ENCODE results near the gene MTHFD1L.
"Not testable (repeated sequence)": the region's sequence is repeated elsewhere in the genome, so short reads cannot be mapped to it uniquely, and the experiment has no call there.

The MTHFD1L gene

DNA sequence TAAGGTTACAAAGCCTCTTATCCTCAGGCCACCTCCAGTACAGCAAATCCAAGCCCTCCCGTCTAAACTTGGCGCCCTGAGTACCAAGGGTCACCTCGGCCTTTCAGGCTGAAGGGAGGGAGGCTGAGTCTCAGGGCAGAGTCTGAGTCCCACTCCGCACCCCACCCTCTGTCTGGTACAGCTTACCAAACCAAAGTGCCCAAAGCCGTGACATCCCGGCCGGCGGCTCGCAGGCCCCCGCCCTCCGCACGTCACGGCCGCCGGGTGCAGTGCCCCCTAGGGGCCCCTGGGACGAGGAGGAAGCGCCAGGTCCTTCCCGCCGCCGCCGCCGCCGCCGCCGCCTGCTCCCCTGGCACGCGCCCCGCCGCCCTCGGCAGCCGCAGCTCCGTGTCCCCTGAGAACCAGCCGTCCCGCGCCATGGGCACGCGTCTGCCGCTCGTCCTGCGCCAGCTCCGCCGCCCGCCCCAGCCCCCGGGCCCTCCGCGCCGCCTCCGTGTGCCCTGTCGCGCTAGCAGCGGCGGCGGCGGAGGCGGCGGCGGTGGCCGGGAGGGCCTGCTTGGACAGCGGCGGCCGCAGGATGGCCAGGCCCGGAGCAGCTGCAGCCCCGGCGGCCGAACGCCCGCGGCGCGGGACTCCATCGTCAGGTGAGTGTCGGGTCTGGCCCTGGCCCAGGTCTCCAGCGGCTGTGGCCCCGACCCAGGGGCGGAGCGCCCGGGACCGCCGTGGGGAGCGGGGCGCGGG lies at the start of gene MTHFD1L:
TSS of gene MTHFD1L (plus strand) at position 297 of the 741 bp plus-strand sequence. CDS start at position 418, 121 bp downstream.
- Histone ChIP-seq H3K36me3 (peaks cover 4% of the 10 kb centered on the region; the same call in 1 of the 2 replicates), H3K4me3 (ENCODE audit: low read depth, low read length) (peak within 1 kb of the TSS; percentile 92), H3K9me3 (ENCODE audit: severe bottlenecking) (no peaks in the 10 kb centered on the region), H3K27ac (peak within 1 kb of the TSS; percentile 91), H3K27me3 (ENCODE audit: insufficient read depth, low read depth, severe bottlenecking) (no peaks in the 10 kb centered on the region)
- DNase-seq: peak; percentile 85
- TF ChIP-seq, protein P1, sequence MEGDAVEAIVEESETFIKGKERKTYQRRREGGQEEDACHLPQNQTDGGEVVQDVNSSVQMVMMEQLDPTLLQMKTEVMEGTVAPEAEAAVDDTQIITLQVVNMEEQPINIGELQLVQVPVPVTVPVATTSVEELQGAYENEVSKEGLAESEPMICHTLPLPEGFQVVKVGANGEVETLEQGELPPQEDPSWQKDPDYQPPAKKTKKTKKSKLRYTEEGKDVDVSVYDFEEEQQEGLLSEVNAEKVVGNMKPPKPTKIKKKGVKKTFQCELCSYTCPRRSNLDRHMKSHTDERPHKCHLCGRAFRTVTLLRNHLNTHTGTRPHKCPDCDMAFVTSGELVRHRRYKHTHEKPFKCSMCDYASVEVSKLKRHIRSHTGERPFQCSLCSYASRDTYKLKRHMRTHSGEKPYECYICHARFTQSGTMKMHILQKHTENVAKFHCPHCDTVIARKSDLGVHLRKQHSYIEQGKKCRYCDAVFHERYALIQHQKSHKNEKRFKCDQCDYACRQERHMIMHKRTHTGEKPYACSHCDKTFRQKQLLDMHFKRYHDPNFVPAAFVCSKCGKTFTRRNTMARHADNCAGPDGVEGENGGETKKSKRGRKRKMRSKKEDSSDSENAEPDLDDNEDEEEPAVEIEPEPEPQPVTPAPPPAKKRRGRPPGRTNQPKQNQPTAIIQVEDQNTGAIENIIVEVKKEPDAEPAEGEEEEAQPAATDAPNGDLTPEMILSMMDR (IDR thresholded peaks at IDR 0.05; ENCODE audit: low read depth, low read length): peak; percentile 53

DNA sequence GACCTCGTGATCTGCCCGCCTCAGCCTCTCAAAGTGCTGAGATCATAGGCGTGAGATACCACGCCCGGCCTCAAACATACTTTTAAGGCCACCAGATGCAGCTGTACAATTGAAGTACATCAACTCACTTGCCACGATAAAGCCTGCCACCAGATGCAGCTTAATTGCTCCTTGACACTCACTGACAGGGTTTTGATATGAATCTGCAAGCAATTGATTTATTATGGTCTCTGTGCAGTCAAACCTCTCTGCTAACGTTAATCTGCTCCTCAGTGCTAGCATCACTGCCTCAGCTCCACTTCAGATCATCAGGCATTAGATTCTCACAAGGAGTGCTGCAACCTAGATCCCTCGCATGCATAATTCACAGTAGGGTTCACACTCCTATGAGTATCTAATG lies 48.9 kb upstream of the MTHFD1L start:
- not testable (repeated sequence) for H3K4me3 ChIP-seq (ENCODE audit: low read depth, low read length); H3K27ac ChIP-seq; H3K36me3 ChIP-seq; DNase-seq; H3K27me3 ChIP-seq (ENCODE audit: insufficient read depth, low read depth, severe bottlenecking); H3K9me3 ChIP-seq (ENCODE audit: severe bottlenecking)

DNA sequence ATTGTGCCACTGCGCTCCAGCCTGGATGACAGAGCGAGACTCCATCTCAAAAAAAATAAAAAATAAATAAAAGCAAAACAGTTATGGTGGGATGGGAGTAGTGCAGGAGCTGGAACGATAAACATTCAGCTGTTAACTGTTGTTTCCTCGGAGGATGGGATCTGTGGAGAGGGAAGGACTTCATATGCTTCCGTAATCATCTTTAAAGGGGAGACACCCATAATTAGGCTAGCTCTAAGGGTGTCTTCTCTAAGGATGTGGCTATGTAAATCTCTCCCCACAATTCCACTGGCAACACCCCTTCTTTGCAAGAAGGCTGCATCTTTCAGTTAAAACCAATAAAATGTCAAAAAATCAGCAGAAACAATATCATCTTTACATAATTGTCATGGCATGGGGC lies 42.6 kb upstream of the MTHFD1L start:
- Histone ChIP-seq H3K27ac (no peak overlapping the region), H3K27me3 (ENCODE audit: insufficient read depth, low read depth, severe bottlenecking) (no peaks in the 10 kb centered on the region), H3K36me3 (no peaks in the 10 kb centered on the region), H3K9me3 (ENCODE audit: severe bottlenecking) (no peaks in the 10 kb centered on the region), H3K4me3 (ENCODE audit: low read depth, low read length) (no peak overlapping the region)
- TF ChIP-seq, protein P1 (IDR thresholded peaks at IDR 0.05; ENCODE audit: low read depth, low read length): no peak
- DNase-seq: no peak

DNA sequence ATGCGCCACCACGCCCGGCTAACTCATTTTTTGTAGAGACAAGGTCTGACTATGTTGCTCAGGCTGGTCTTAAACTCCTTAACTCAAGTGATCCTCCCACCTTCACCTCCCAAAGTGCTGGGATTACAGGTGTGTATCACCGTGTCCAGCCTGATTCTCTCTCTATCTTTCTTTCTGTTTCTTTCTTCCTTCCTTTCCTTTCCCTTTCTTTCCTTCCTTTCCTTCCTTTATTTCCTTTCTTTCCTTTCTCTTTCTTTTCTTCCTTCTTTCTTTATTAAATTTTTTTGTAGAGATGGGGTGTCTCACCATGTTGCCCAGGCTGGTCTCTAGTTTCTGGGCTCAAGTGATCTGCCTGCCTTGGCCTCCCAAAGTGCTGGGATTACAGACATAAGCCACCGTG lies 38.7 kb upstream of the MTHFD1L start:
- H3K27ac ChIP-seq: no peak overlapping the region
- no peak overlapping the region for H3K4me3 ChIP-seq (ENCODE audit: low read depth, low read length)
- no peaks in the 10 kb centered on the region for H3K9me3 ChIP-seq (ENCODE audit: severe bottlenecking)
- TF ChIP-seq, protein P1 (IDR thresholded peaks at IDR 0.05; ENCODE audit: low read depth, low read length): no peak
- no peaks in the 10 kb centered on the region for H3K36me3 ChIP-seq
- no peaks in the 10 kb centered on the region for H3K27me3 ChIP-seq (ENCODE audit: insufficient read depth, low read depth, severe bottlenecking)
- no peak for DNase-seq

DNA sequence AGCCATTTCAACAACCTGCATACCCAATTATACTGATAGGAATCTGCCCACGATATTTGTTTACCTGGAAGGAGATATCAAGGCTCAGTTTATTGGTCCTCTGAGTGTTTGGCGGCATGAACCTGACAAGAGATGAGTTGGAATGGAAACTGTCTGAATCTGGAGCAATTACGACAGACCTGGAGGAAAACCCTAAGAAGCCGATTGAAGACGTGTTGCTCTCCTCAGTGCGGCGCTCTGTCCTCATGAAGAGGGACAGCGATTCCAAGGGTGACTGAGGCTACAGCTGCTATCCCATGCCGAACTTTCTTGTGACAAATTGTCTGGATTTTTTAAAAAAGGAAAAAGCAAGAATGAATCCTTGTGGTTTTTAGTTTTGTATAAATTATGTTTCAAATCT lies 37.4 kb upstream of the MTHFD1L start:
- not testable (repeated sequence) for H3K4me3 ChIP-seq (ENCODE audit: low read depth, low read length); H3K27ac ChIP-seq; H3K36me3 ChIP-seq; H3K27me3 ChIP-seq (ENCODE audit: insufficient read depth, low read depth, severe bottlenecking); H3K9me3 ChIP-seq (ENCODE audit: severe bottlenecking); DNase-seq

DNA sequence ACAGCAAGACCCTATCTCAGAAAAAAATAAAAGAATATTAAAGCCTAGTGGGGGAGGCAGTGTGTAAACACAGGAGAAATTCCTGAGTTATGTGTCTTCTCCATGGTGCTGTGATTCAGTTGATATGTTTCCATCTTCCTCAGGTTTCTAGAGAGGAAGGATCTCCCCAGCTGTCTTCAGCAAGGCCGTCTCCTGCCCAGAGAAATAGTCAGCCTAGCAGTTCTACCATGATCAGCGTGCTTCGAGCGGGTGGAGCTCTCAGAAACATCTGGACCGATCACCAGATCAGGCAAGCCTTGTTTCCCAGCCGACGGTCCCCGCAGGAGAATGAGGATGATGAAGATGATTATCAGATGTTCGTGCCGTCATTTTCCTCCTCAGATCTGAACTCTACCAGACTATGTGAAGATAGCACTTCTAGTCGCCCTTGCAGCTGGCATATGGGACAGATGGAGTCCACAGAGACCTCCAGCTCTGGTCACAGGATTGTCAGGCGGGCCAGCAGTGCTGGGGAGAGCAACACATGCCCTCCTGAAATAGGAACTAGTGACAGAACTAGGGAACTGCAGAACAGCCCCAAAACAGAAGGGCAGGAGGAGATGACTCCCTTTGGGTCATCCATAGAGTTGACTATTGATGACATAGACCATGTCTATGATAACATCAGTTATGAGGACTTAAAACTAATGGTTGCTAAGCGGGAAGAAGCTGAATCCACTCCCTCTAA lies 34.9 kb upstream of the MTHFD1L start:
- DNase-seq: no peak
- H3K27me3 ChIP-seq (ENCODE audit: insufficient read depth, low read depth, severe bottlenecking): no peaks in the 10 kb centered on the region
- TF ChIP-seq, protein P1 (IDR thresholded peaks at IDR 0.05; ENCODE audit: low read depth, low read length): no peak
- H3K36me3 ChIP-seq: no peaks in the 10 kb centered on the region
- no peak overlapping the region for H3K4me3 ChIP-seq (ENCODE audit: low read depth, low read length)
- H3K9me3 ChIP-seq (ENCODE audit: severe bottlenecking): no peaks in the 10 kb centered on the region
- H3K27ac ChIP-seq: no peak overlapping the region

Measured in WERI-Rb-1 (cell line).